ENCODE data around the gene FAM53C.

FAM53C gene

GRCh38 chr5:138346889-138347288, 8.8 kb downstream of the FAM53C start:
- no peak for ATAC-seq
- TF ChIP-seq PPARA (CRISPR knock-in tag; IDR thresholded peaks at IDR 0.05; ENCODE audit: borderline replicate concordance), result no peak
- no peak for TF ChIP-seq TCF4 (CRISPR knock-in tag; IDR thresholded peaks at IDR 0.05; ENCODE audit: borderline replicate concordance)
- TF ChIP-seq SNAI2 (CRISPR knock-in tag; IDR thresholded peaks at IDR 0.05), result no peak
- TF ChIP-seq, protein P1, sequence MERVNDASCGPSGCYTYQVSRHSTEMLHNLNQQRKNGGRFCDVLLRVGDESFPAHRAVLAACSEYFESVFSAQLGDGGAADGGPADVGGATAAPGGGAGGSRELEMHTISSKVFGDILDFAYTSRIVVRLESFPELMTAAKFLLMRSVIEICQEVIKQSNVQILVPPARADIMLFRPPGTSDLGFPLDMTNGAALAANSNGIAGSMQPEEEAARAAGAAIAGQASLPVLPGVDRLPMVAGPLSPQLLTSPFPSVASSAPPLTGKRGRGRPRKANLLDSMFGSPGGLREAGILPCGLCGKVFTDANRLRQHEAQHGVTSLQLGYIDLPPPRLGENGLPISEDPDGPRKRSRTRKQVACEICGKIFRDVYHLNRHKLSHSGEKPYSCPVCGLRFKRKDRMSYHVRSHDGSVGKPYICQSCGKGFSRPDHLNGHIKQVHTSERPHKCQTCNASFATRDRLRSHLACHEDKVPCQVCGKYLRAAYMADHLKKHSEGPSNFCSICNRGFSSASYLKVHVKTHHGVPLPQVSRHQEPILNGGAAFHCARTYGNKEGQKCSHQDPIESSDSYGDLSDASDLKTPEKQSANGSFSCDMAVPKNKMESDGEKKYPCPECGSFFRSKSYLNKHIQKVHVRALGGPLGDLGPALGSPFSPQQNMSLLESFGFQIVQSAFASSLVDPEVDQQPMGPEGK (CRISPR knock-in tag; IDR thresholded peaks at IDR 0.05; ENCODE audit: borderline replicate concordance), result no peak
- TF ChIP-seq ZNF70 (CRISPR knock-in tag; IDR thresholded peaks at IDR 0.05), result no peak
- TF ChIP-seq ZNF8 (CRISPR knock-in tag; IDR thresholded peaks at IDR 0.05), result no peak
- TF ChIP-seq CREB5 (CRISPR knock-in tag; IDR thresholded peaks at IDR 0.05; ENCODE audit: low read depth), result no peak

DNA sequence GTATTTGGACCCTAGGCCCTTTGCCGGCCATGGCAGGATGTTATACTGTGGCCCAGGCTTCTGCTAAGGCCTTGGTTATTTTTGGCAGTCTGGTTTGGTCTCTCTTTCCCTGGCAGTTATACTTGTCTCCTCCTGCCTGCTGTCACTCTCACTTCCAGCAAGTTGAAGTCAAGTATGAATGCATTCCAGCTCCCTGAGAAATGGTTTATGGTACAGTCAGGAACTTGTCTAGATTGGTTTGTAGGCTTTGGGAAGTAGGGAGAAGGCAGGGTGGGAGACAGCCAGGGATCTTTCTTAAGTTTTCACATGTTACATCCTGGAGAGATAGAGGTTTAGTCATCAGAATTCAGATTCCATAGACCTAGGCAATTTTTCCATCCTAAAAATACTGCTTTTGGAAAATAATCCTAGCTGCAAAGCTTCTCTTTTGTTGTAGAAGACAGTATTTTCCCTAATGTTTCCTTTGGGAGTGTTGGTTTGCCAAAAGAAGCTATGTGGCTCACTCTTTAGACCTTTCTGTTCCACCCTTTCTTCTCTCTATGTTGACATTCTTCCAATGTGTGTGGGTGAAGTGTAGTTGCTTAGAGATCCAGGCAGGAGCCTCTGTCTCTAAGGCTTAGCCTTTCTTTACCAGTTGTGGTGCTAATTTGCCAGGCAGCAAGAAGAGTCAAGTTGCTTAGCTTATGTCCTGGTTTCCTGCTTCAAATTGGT, 11.9 kb downstream of the FAM53C start:
- no peak for ATAC-seq
- TF ChIP-seq ZC3H10 (CRISPR knock-in tag; IDR thresholded peaks at IDR 0.05), result no peak
- TF ChIP-seq BACH2 (CRISPR knock-in tag; IDR thresholded peaks at IDR 0.05; ENCODE audit: borderline replicate concordance), result no peak
- TF ChIP-seq, protein P2, sequence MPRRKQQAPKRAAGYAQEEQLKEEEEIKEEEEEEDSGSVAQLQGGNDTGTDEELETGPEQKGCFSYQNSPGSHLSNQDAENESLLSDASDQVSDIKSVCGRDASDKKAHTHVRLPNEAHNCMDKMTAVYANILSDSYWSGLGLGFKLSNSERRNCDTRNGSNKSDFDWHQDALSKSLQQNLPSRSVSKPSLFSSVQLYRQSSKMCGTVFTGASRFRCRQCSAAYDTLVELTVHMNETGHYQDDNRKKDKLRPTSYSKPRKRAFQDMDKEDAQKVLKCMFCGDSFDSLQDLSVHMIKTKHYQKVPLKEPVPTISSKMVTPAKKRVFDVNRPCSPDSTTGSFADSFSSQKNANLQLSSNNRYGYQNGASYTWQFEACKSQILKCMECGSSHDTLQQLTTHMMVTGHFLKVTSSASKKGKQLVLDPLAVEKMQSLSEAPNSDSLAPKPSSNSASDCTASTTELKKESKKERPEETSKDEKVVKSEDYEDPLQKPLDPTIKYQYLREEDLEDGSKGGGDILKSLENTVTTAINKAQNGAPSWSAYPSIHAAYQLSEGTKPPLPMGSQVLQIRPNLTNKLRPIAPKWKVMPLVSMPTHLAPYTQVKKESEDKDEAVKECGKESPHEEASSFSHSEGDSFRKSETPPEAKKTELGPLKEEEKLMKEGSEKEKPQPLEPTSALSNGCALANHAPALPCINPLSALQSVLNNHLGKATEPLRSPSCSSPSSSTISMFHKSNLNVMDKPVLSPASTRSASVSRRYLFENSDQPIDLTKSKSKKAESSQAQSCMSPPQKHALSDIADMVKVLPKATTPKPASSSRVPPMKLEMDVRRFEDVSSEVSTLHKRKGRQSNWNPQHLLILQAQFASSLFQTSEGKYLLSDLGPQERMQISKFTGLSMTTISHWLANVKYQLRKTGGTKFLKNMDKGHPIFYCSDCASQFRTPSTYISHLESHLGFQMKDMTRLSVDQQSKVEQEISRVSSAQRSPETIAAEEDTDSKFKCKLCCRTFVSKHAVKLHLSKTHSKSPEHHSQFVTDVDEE (CRISPR knock-in tag; IDR thresholded peaks at IDR 0.05), result no peak
- no peak for TF ChIP-seq ZNF70 (CRISPR knock-in tag; IDR thresholded peaks at IDR 0.05)
- no peak for TF ChIP-seq RARB (CRISPR knock-in tag; IDR thresholded peaks at IDR 0.05)
- TF ChIP-seq OSR1 (CRISPR knock-in tag; IDR thresholded peaks at IDR 0.05), result no peak
- TF ChIP-seq GLIS3 (CRISPR knock-in tag; IDR thresholded peaks at IDR 0.05), result no peak
- TF ChIP-seq, protein P1 (CRISPR knock-in tag; IDR thresholded peaks at IDR 0.05; ENCODE audit: borderline replicate concordance), result no peak
- TF ChIP-seq ESRRG (CRISPR knock-in tag; IDR thresholded peaks at IDR 0.05), result no peak
- no peak for TF ChIP-seq ARNTL (CRISPR knock-in tag; IDR thresholded peaks at IDR 0.05; ENCODE audit: borderline replicate concordance, low read depth)
- no peak for TF ChIP-seq CREB5 (CRISPR knock-in tag; IDR thresholded peaks at IDR 0.05; ENCODE audit: low read depth)
- no peak for TF ChIP-seq ZNF565 (CRISPR knock-in tag; conservative IDR thresholded peaks at IDR 0.05; ENCODE audit: low read depth)
- TF ChIP-seq PPARA (CRISPR knock-in tag; IDR thresholded peaks at IDR 0.05; ENCODE audit: borderline replicate concordance), result no peak
- no peak for TF ChIP-seq CSDC2 (CRISPR knock-in tag; IDR thresholded peaks at IDR 0.05)

DNA sequence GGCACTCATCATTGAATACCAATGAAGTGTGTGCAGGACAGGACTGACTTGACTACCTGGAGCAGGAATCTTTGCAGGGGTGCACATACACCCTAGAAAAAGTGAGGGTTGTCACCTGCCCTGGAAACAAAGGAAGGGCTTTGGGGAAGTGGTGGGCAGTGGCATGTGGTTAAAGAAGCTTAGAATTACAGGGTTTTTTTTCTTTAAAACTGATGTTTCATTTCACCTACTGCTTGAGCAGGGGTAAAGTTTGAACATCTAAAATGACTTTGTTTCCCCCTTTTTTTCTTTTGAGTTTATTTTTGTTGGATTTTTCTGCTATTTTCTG, 12.5 kb downstream of the FAM53C start:
- no peak for ATAC-seq
- no peak for TF ChIP-seq RARB (CRISPR knock-in tag; IDR thresholded peaks at IDR 0.05)
- TF ChIP-seq OSR1 (CRISPR knock-in tag; IDR thresholded peaks at IDR 0.05), result no peak
- no peak for TF ChIP-seq ZNF70 (CRISPR knock-in tag; IDR thresholded peaks at IDR 0.05)
- no peak for TF ChIP-seq ISL1 (CRISPR knock-in tag; IDR thresholded peaks at IDR 0.05)
- TF ChIP-seq SNAI2 (CRISPR knock-in tag; IDR thresholded peaks at IDR 0.05), result no peak
- no peak for TF ChIP-seq ARNTL (CRISPR knock-in tag; IDR thresholded peaks at IDR 0.05; ENCODE audit: borderline replicate concordance, low read depth)
- TF ChIP-seq PPARA (CRISPR knock-in tag; IDR thresholded peaks at IDR 0.05; ENCODE audit: borderline replicate concordance), result no peak
- no peak for TF ChIP-seq TCF4 (CRISPR knock-in tag; IDR thresholded peaks at IDR 0.05; ENCODE audit: borderline replicate concordance)
- TF ChIP-seq, protein P1 (CRISPR knock-in tag; IDR thresholded peaks at IDR 0.05; ENCODE audit: borderline replicate concordance), result no peak
- TF ChIP-seq ZC3H10 (CRISPR knock-in tag; IDR thresholded peaks at IDR 0.05), result no peak
- TF ChIP-seq CSRNP3 (CRISPR knock-in tag; IDR thresholded peaks at IDR 0.05), result no peak
- TF ChIP-seq ZFP3 (CRISPR knock-in tag; IDR thresholded peaks at IDR 0.05), result no peak
- no peak for TF ChIP-seq CREB5 (CRISPR knock-in tag; IDR thresholded peaks at IDR 0.05; ENCODE audit: low read depth)
- no peak for TF ChIP-seq CSDC2 (CRISPR knock-in tag; IDR thresholded peaks at IDR 0.05)
- no peak for TF ChIP-seq ZNF8 (CRISPR knock-in tag; IDR thresholded peaks at IDR 0.05)
- no peak for TF ChIP-seq BACH2 (CRISPR knock-in tag; IDR thresholded peaks at IDR 0.05; ENCODE audit: borderline replicate concordance)

All from SK-N-SH treated with all-trans-retinoic acid at 6 μM for 48 hours (cell line).